DOHH2 (cell line): ENCODE measurements around the gene CHIT1.

Source experiments
- EZH2phosphoT487 ChIP-seq: fragments of 200-600 bp; sonication (generic); IDR thresholded peaks from 2 replicates; pipeline ENCODE4 v1.6.1; 2017; ENCODE audit warnings: borderline replicate concordance, mild to moderate bottlenecking, antibody characterized with exemption, low read length, moderate library complexity, mixed read lengths
- TF ChIP-seq, protein P1 (sequence below): fragments of 200-600 bp; sonication (generic); IDR thresholded peaks from one replicate; pipeline ENCODE4 v1.5.1; 2014; ENCODE audit warnings: antibody characterized with exemption, mild to moderate bottlenecking, low read depth, low read length; ENCODE audit not compliant: poor library complexity, severe bottlenecking

DNA sequence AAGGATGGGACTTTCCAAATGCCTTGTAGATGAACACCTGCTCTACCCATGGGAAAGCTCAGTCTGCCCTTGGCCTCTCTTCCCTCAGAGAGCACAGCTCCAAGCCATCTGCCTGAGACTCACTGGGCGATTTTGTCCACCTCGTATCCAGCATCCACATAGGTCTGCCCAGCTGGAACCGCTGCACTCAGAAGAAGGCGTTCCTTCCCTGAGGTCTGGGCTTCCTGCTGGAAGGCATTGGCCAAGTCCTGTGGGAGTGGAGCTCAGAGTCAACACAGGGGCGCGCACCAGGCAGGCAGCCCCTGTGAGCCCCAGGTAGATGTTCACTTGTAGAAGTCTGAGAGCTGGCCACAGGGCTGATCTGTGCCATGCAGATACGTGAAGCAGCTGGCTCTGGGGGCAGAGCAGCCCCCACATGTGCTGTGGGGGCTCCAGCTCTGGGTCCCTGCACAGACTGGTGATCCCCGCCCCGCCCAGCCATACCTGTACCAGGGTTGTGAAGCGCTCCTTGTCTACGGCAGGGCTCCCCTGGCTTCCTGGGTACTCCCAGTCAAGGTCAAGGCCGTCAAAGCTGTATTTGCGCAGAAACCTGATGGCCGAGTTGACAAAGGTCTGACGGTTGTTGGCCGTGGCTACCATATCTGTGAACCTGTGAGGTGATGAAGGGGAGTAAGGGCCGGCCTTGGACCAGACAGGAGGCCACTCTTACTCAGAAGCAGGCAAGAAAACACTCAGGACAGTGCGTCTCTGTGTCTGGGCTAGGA lies 6.3 kb downstream of the CHIT1 start:
- TF ChIP-seq, protein P1, sequence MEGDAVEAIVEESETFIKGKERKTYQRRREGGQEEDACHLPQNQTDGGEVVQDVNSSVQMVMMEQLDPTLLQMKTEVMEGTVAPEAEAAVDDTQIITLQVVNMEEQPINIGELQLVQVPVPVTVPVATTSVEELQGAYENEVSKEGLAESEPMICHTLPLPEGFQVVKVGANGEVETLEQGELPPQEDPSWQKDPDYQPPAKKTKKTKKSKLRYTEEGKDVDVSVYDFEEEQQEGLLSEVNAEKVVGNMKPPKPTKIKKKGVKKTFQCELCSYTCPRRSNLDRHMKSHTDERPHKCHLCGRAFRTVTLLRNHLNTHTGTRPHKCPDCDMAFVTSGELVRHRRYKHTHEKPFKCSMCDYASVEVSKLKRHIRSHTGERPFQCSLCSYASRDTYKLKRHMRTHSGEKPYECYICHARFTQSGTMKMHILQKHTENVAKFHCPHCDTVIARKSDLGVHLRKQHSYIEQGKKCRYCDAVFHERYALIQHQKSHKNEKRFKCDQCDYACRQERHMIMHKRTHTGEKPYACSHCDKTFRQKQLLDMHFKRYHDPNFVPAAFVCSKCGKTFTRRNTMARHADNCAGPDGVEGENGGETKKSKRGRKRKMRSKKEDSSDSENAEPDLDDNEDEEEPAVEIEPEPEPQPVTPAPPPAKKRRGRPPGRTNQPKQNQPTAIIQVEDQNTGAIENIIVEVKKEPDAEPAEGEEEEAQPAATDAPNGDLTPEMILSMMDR: no peak
- TF ChIP-seq EZH2phosphoT487: no peak
